Measurements from ENCODE around the gene ZNF296.

Gene ZNF296

GRCh38 chr19:45079911-45080370 lies 3.7 kb upstream of the ZNF296 start:
- DNase-seq (ENCODE audit: low spot score): no peak

DNA sequence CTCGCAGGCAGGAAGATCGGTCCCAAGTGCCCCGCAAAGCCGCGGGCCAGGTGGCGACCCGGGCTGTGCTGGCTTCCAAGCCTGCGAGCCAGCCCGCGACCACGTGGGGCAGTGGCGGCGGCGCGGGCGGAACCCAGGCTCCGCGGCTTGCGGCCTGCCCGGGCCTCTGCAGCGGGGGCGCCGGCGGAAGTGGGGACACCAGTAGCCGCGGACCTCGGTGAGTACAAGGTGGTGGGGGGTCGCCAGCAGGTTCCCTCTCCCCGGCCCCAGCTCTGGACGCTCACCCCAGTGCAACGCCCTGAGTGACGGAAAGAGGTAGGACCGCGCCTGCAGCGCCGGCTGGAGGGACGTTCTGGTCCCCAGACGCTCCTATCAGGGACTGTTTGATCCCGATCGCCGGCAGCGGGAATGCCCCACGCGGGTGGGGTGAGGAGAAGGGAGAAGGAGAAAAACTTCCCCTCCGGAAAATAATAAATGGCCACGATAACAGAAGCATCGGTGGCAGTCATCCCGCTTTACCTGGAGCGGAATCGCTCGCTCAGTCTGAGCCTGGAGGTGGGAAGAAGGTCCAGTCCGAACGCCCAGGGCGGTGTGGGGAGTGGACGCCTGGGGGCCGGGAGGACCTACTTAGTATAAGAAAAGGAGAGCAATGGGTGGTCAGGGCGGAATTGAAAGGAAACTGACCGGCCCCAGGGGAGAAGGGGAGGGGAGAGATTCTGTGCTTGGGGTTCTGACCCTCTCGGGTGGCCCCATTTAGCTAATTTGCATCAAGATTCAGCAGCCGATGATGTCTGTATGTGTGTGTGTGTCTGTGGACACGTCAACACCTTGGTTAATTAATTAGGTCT lies 3.0 kb upstream of the ZNF296 start, which contains the start of gene GEMIN7:
Gene GEMIN7, plus strand, starts transcription at position 198 of the 848 bp plus-strand sequence. CDS start 10,855 bp downstream, outside the sequence.
- peak; percentile 83 for DNase-seq (ENCODE audit: low spot score)

DNA sequence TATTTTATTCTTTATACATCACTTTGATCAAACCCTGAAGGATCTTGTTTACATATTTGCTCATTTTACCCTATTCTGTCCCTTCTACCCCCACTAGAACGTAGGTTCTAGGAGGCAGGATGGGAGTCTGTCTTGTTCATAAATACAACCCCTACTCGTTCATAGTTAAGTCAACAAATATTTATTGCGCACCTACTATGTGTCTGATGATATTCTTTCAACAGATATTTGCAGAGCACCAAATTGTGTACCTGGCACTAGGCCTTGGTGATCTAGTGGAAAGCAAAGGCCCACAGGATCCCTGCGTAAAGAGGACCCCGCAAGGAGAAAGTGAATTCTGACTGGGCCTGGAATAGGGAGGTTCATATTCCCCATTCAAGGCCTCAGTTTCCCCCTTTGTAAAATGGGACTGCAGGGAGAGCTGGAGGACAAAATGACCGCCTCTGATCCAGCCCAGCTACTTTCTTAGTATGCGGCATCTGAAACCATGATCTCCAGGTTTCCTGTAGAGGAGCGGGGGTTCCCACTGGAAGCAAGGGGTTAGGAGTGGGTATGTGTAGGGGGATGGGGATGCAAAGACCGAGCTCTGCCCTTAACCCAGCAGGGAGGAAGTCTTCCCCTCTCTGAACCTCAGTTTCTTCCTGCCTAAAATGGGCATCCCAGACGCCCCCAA lies 2.2 kb upstream of the ZNF296 start:
- DNase-seq (ENCODE audit: low spot score): no peak

GRCh38 chr19:45076851-45077730 lies 813 bp upstream of the ZNF296 start:
- no peak for DNase-seq (ENCODE audit: low spot score)

GRCh38 chr19:45075301-45076028 lies 813 bp downstream of the ZNF296 start:
- DNase-seq (ENCODE audit: low spot score): peak; percentile 81

DNA sequence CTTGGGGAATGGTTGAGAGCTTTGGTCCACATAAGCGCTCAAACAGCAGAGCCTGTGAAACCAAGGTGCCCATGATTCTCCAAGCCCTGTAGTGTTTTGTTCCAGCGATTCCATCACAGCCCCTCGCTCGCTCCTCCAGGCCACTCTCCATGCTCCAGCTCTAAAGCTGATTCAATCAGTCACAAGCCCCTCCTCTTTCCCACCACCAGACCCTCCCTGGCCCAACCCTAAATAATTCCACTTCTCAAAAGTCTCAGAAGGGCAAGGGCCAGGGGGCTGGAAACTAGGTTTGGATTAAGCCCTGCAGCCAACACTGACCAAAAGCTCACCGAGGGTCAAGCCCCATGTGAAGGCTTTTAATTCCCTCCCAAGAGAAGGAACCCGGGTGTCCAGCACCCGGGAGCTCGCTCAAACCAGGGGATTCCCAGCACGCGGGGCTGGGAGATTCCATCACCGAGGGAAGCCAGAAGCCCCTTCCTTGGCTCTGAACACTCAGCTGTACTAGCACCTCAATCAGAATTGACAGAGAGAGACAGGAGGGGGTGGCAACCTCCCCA lies 1.5 kb downstream of the ZNF296 start:
- peak; percentile 44 for DNase-seq (ENCODE audit: low spot score)

DNA sequence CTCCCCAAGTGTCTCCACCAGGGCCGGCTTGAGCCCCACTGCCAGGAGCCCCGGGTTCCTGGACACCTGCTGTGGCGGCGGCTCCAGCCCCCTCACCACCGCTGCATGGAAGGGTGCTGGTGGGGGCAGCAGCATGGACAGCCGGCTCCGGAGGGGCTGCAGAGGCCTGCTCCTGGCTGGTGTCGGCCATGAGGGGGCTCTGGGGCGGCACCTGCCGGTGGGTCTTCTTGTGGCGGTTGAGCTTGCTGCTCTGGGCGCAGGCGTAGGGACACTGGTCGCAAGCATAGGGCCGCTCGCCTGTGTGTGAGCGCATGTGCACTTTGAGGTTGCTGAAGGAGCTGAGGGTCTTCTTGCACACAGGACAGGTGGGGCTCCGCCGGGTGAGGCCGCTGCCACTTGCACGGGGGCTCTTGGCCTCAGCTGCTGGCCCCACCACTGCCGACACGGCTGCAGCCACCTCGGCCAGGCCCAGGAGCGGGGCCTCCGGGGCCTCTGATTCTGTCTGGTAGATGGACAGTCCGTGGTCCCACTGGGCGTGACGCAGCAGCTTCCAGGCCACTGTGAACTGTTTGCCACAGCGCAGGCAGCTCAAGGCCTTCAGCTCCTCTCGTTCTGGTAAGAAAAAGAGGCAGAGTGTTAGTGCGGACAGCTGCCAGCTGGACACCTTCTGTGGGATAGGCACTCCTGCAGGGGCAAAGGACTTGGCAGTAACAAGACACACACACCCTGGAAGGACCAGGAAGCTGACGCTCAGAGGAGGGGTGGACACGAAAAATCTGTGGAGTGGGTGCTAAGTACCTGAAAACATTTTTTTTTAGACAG lies 4.1 kb downstream of the ZNF296 start:
- DNase-seq (ENCODE audit: low spot score): peak; percentile 40

GRCh38 chr19:45071545-45071938 lies 4.7 kb downstream of the ZNF296 start:
- no peak for DNase-seq (ENCODE audit: low spot score)

DNA sequence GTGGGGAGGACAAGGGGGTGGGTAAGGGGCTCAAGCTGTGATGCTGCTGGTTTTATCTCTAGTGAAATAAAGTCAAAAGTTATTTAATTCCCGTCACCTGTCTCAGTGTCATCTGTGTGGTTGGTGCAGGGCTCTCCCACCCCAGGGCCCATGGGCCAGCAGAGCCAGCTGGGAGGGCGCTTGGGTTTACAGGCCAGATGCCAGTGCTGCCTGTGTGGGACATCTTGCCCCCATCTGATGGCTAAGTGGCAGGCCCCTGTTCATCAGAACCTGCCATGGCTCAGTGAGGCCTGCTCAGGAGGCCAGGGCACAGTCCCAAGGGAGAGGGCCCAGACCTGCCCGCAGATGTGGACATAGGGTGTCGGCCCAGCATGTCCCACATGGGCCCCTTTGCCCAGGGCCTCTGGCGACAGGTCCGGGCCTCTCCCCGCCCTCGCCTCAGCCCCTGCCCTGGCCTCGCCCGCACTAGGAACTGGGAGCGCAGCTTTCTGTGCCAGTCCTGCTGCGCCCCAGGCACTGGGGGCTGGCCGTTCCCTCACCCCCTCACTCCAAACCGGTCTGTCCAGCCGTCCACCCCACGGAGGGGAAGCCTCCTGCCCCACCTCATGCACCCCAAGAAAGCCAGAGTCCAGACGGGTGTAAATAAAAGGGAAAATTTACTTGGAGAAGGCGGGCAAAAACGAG lies 5.3 kb downstream of the ZNF296 start:
- no peak for DNase-seq (ENCODE audit: low spot score)

DNA sequence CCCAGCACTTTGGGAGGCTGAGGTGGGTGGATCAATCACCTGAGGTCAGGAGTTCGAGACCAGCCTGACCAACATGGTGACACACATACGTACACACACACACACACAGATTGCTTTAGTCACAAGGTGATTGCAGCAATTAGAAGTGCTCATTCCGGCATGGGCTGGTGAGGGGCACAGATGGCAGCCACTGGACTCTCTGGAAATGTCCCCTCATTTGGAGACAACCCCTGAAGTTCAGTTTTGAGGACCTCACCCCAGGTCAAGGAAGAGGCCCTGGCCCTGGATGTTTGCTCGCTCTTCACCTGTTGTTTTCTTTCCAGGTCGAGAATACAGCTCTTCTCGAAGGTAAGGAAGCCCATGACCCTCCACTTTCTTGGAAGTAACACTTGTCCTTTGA lies 6.1 kb downstream of the ZNF296 start:
- DNase-seq (ENCODE audit: low spot score): no peak

DNA sequence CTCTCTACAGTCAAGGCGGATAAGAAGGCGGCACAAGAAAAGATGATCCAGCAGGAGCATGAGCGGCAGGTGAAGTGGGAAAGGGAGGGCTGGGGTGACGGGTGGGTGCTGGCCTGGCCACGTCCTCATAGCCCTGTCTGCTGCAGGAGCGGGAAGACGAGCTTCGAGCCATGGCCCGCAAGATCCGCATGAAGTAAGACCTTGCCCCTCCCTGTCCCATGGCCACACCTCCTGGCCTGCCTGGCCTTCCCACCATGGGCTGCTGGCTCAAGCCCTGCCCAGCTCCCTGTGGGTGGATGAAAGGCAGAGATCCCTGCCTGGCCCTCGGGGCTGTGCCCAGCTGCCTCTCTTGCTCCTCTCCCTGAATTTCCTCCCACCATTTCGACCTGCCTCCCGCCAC lies 7.2 kb downstream of the ZNF296 start:
- peak; percentile 78 for DNase-seq (ENCODE audit: low spot score)

DNA sequence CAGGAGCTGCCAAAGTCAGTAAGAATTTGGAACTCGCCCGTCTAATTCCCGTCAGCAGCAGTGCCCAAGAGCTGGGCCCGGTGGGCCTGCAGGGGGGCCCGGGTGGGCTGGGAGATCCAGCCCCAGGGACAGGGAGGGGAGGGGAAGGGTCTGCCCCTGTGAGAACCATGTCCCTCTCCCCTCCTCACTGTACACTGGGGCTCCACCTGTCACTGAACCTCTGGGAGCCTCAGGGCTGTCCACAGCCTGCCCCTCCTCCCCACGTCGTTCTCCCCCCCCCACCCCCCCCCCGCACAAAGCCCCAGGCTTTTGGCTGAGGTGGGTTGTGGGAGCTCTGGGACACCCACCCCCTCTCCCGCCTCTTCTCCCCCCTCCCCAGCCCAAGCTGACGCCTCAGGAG lies 8.2 kb downstream of the ZNF296 start:
- no peak for DNase-seq (ENCODE audit: low spot score)

- no peak for DNase-seq (ENCODE audit: low spot score)
These were observed 9.2 kb downstream of the ZNF296 start for GRCh38 chr19:45066921-45067661.

DNA sequence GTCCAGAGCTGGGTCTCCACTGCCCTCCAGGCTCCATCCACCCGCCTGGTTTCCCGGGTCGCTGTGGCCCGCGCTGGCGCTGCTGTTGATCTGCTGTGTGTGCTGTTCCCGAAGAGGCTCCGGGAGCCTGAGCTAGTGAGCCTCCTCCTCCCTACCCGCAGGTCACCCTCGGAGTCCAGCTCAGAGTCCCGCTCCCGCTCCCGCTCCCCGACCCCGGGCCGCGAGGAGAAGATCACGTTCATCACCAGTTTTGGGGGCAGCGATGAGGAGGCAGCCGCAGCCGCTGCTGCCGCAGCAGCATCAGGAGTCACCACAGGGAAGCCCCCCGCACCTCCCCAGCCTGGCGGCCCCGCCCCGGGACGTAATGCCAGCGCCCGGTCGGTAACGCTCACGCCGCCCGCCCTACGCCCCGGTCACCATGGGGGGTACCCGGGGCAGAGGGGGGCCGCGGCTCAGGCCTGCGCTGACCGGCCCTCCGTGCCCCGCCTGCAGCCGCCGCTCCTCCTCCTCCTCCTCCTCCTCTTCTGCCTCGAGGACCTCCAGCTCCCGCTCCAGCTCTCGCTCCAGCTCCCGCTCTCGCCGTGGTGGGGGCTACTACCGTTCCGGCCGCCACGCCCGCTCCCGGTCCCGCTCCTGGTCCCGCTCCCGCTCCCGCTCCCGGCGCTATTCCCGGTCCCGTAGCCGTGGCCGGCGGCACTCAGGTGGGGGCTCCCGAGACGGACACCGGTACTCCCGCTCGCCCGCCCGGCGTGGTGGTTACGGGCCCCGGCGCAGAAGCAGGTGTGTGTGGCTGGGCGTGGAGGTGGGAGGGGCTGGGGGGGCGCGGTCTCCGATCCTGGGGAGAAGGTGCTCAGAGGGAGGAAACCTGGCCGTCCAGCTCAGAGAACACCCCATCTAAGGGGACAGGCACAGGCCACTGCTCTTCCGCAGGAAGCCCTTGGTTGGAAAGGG lies 12.2 kb downstream of the ZNF296 start:
- DNase-seq (ENCODE audit: low spot score): no peak

GRCh38 chr19:45061965-45062364 lies 14.3 kb downstream of the ZNF296 start:
- DNase-seq (ENCODE audit: low spot score): no peak

DNA sequence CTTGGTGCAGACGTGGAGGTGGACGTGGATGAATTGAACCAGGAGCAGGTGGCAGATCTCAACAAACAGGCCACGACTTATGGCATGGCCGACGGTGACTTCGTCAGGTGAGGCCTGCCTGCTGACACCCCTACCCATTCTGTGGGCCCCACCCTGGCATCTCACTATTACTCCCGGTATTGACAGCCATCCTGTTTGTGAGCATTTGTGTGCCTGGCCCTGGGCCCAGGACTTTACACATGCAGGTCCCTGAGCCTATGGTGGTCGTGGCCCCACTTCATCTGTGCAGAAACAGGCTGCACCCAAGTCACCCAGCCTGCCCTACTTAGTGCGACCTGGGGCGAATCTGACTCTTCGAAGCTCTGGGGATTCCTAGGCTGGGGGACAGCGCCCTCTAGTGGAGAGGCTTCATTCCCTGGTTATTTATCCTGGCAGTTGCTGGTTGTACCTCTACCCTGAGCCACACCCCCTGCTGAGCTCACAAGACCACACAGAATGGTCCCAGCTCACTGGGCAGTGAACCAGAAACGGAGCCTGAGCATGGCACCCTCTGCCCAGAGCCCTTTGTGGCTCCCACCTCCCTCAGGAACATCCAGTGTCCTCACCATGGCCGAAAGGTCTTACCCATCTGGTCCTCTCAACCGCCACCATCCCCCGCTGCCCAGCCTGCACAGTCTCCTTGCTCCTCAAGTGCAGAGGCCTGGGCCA lies 16.9 kb downstream of the ZNF296 start:
- DNase-seq (ENCODE audit: low spot score): peak; percentile 93

DNA sequence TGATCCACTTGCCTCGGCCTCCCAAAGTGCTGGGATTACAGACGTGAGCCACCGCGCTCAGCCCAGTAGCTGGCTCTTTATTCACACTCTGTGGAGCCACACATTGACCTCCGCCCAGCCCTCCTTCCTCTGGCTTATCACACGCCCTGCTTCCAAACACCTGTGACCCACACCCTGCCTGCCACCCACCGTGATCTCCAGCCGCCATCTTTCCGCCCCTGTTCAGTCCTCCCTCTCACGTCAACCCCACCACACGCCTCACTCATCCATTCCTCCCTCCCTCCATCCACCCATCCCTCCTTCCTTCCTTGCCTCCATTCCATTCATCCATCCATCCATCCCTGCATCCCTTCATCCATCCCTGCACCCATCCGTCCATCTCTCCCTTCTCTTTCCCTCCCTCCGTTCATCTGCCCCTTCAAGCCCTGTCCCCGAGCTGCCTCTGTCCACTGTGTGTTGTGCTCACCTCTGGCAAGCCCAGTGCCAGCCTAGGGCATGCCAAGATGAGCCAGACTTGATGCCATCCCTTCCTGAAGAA lies 17.6 kb downstream of the ZNF296 start:
- no peak for DNase-seq (ENCODE audit: low spot score)
